Right atrium auricular region (tissue), 2 donors: ENCODE results near the gene BMPR2. TPM values are rescaled to one million over a fixed set of nuclear protein-coding genes. Genes with fewer than 3 reads are reported as not detected.
"Not testable (repeated sequence)": the region's sequence is repeated elsewhere in the genome, so short reads cannot be mapped to it uniquely, and the experiment has no call there.

Experiments used
- DNase-seq: peaks from one replicate; pipeline ENCODE4 v3.0.0-alpha.2; 2019; ENCODE audit warnings: low spot score
- H3K27ac ChIP-seq, 2 donors: fragments of 200-600 bp; sonication (generic); 1 replicate in 1 of 2; 2 replicates in 1 of 2; pipeline ENCODE4 v1.5.1; 2016 to 2019
- H3K27me3 ChIP-seq, 2 donors: fragments of 200-600 bp; sonication (generic); one replicate each; pipeline versions ENCODE4 v1.5.1 to v1.6.0; 2017 to 2019
- H3K36me3 ChIP-seq: fragments of 200-600 bp; sonication (generic); one replicate; pipeline ENCODE4 v1.5.1; 2016
- H3K4me1 ChIP-seq, 2 donors: fragments of 200-600 bp; sonication (generic); one replicate each; pipeline versions ENCODE4 v1.5.1 to v1.6.0; 2017 to 2019
- H3K4me3 ChIP-seq, 2 donors: fragments of 200-600 bp; sonication (generic); 1 replicate in 1 of 2; 2 replicates in 1 of 2; pipeline ENCODE4 v1.5.1; 2017 to 2019; ENCODE audit warnings: mild to moderate bottlenecking in 1 of 2, moderate library complexity in 1 of 2
- H3K9me3 ChIP-seq, 2 donors: fragments of 200-600 bp; sonication (generic); one replicate each; pipeline ENCODE4 v1.5.1; 2019
- CTCF ChIP-seq, 2 donors: fragments of 200-600 bp; sonication (generic); IDR thresholded peaks; one replicate each; pipeline ENCODE4 v1.5.1; 2019; ENCODE audit warnings: antibody characterized with exemption in 2 of 2
- total RNA-seq, 2 donors: library from RNA; depleted of rRNA; stranded (reverse); fragments of >200 nt; gene quantifications; one replicate each; pipeline ENCODE4 v1.1.0, GENCODE V29; 2016

Gene BMPR2
- total RNA-seq, 2 donors from 2014 or later, result 55.0 to 68.5 TPM

GRCh38 chr2:202529389-202529788 is 153.3 kb downstream of the BMPR2 start:
- H3K27me3 ChIP-seq, result no peaks in the 10 kb centered on the region
- no peaks in the 10 kb centered on the region for H3K9me3 ChIP-seq
- no peaks in the 10 kb centered on the region for H3K4me1 ChIP-seq
- no peak overlapping the region for H3K4me3 ChIP-seq
- TF ChIP-seq CTCF (IDR thresholded peaks at IDR 0.05), result no peak
- no peak for DNase-seq
- no peak overlapping the region for H3K27ac ChIP-seq
- H3K36me3 ChIP-seq, result peaks cover 21% of the 10 kb centered on the region

- Histone ChIP-seq H3K4me3 (no peak overlapping the region), H3K36me3 (peaks cover 21% of the 10 kb centered on the region), H3K27me3 (no peaks in the 10 kb centered on the region), H3K4me1 (no peaks in the 10 kb centered on the region), H3K9me3 (no peaks in the 10 kb centered on the region), H3K27ac (no peak overlapping the region)
- no peak for TF ChIP-seq CTCF (IDR thresholded peaks at IDR 0.05)
- no peak for DNase-seq
Observed at GRCh38 chr2:202530038-202530437, 153.9 kb downstream of the BMPR2 start.

GRCh38 chr2:202535290-202535689 is 159.2 kb downstream of the BMPR2 start:
- H3K4me3 ChIP-seq, H3K9me3 ChIP-seq, H3K27ac ChIP-seq, H3K27me3 ChIP-seq, DNase-seq, H3K4me1 ChIP-seq: not testable (repeated sequence)
- H3K36me3 ChIP-seq, result peaks cover 21% of the 10 kb centered on the region

GRCh38 chr2:202541137-202541536 is 165.0 kb downstream of the BMPR2 start:
- no peak for DNase-seq
- Histone ChIP-seq H3K36me3 (no peaks in the 10 kb centered on the region), H3K4me1 (peaks cover 0 to 8% of the 10 kb centered on the region in 2 donors), H3K27ac (peak overlapping the region in 1 of 2 donors; percentile 8), H3K4me3 (no peak overlapping the region), H3K9me3 (no peaks in the 10 kb centered on the region), H3K27me3 (no peaks in the 10 kb centered on the region)
- no peak for TF ChIP-seq CTCF (IDR thresholded peaks at IDR 0.05)

- no peak overlapping the region for H3K27ac ChIP-seq
Observed at GRCh38 chr2:202542142-202542541, 166.0 kb downstream of the BMPR2 start.

GRCh38 chr2:202545523-202545922 is 169.4 kb downstream of the BMPR2 start:
- Histone ChIP-seq H3K4me1 (peaks cover 0 to 8% of the 10 kb centered on the region in 2 donors), H3K9me3 (no peaks in the 10 kb centered on the region), H3K27ac (no peak overlapping the region), H3K27me3 (no peaks in the 10 kb centered on the region), H3K4me3 (no peak overlapping the region), H3K36me3 (no peaks in the 10 kb centered on the region)
- DNase-seq, result no peak
- TF ChIP-seq CTCF (IDR thresholded peaks at IDR 0.05), result no peak

More at GRCh38 chr2:202542142-202542541, 166.0 kb downstream of the BMPR2 start:
- H3K9me3 ChIP-seq, result no peaks in the 10 kb centered on the region
- H3K4me1 ChIP-seq, result peaks cover 0 to 8% of the 10 kb centered on the region in 2 donors
- H3K27me3 ChIP-seq, result no peaks in the 10 kb centered on the region
- DNase-seq, result no peak
- H3K4me3 ChIP-seq, result no peak overlapping the region
- H3K36me3 ChIP-seq, result no peaks in the 10 kb centered on the region
- TF ChIP-seq CTCF (IDR thresholded peaks at IDR 0.05), result no peak
